GM15510 (cell line): Measurements from ENCODE around the gene RNU6-1.

Experiments used
- POLR2A ChIP-seq: IDR thresholded peaks from 3 replicates; pipeline ENCODE4 v1.6.1; 2011; ENCODE audit warnings: borderline replicate concordance; ENCODE audit not compliant: insufficient read length; ENCODE audit errors: extremely low read depth

Gene RNU6-1

DNA sequence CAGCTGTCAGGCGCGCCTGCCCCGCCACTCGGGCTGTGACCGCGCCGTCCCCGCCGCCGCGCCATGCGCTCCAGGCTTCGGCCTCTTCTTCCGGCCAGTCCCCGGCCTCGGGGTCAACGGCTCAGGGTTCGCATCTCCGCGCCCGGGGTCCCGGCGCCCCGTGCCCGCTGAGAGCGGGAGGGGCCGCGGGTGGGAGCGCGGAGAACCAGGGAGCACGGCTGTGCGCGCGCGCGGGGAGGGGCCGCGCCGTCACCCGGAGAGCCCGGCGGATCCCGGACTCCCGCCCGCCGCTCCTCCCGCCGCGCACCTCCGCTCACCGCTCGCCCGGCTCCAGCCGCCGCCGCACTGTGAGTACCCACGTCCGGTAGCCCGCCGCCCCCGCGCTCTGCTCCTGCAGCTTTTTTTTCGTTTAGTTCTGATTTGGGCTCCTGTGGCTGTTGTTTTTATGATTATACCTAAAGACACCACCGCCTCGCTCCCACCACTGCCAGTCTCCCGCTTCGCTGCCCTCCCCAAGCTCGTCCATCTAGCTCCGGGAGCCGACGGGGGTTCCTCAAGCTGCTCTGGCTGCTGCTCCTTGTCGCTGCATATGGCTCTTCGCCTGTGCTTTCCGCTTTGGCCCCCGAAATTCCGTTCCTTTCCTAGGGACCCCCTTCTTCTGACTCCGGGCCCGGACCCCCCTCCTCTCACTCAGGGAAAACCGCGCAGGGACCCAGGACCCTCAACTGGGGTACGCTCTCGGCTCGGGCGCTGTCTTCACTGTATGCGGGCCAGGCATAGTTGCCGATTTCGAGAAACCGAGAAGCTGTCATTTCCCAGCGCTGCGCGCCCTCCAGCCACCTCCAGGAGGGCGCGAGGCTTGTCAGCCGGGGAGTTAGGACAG, 16.3 kb downstream of the RNU6-1 start:
- TF ChIP-seq POLR2A = no peak

DNA sequence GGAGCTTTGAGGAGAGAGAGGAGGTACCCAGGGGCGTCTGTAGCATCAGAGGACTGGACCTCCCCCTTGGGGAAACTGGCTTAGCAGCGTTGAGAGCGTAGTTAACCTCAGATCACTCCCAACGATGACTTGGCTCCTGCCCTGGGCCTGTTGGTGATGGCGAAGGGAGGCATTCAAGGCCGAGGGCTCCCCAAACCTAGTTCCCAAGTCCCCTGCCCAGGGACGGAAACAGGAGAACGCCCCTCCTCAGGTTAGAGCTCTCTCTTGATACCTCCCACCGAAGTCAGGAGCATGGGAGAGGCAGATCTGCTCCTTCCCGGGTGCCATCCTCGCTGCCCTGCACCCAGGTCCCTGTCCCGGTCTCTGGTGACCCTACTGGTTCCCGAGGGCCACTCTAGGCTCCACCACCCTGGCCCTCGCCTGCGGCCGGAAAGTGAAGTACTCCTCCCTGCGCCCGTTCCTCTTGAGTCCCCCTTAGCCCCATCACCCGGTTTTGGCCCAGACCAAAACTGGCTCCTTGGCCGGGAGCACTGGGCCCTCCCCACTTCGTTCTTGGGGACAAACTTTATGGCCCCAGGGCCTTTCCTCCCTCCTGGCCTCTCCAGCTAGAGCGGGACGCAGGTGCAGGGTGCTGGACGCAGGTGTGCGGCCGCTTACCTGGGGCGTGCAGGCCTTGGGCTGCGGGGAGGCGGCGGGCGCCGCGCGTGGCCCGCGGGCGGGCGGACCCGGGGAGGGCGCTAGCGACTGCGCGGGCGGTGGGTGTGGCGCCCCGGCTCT, 17.1 kb downstream of the RNU6-1 start:
- TF ChIP-seq POLR2A = no peak

DNA sequence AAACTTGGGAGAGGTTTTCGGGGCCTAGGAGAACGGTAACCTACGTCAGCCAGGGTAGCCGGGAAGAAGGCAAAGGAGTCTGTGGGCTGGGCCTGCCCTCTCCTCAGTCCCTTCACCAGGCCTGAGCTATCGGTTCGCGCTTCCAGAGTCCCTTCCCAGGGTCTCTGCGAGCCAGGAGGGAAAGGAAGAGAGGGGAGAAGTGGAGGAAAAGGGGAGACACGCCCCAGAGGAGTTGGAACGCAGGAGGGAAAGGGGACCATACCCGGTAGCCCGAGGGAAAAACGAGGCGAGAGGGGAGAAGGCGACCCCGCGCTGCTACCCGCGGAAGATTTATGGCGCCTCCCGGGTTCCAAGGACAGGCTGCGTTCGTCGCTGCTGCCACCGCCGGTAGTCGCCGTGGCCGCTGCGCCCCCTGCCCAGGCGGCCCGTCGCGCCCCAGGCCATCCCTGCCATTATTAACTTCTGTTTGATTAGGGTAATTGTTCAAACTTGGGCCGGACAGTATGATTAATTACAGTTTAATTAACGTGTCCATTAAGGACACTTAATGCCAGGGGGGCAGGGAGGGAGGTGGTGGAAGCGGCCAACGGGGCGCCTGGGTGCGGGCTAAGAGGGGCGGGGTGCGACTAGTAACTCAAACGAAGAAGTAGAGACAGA, 17.9 kb downstream of the RNU6-1 start:
- no peak for TF ChIP-seq POLR2A

DNA sequence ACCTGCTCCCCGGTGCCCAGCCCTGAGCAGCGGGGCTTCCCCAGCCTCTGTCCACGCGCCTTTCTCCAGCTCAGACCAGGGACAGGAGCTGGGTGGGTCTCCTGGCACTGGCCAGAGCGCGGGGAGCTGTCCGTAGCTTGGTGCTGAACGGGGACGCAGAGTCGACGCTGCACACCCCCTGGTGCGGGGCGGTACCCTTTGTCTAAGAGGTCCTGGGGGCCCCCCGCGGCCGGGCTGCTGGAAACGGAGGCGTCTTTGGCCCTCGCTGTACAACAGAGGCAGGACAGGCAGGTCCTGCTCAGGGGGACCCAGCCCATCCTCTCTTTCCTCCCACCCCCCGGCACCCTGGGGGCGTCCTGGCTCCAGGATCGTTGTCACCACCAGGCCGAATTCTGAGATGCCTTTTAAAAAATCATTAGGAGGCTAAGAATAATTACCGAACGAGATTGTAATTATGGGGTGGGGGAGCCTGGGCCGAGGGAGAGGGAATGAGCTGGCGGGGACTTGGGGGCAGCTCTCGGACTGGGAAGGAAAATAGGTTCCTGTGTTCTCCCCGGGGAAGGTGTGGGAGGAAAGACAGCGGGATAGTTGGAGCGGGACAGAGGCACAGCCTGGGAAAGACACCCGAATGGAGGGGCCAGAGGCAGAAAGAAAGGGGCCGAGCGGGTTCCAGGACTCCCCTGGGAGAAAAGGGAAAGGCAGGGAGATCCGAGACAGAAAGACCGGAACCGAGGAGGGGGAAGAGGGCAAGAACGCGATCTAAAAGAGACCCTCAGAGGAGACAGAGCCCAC, 18.7 kb downstream of the RNU6-1 start:
- TF ChIP-seq POLR2A = no peak

DNA sequence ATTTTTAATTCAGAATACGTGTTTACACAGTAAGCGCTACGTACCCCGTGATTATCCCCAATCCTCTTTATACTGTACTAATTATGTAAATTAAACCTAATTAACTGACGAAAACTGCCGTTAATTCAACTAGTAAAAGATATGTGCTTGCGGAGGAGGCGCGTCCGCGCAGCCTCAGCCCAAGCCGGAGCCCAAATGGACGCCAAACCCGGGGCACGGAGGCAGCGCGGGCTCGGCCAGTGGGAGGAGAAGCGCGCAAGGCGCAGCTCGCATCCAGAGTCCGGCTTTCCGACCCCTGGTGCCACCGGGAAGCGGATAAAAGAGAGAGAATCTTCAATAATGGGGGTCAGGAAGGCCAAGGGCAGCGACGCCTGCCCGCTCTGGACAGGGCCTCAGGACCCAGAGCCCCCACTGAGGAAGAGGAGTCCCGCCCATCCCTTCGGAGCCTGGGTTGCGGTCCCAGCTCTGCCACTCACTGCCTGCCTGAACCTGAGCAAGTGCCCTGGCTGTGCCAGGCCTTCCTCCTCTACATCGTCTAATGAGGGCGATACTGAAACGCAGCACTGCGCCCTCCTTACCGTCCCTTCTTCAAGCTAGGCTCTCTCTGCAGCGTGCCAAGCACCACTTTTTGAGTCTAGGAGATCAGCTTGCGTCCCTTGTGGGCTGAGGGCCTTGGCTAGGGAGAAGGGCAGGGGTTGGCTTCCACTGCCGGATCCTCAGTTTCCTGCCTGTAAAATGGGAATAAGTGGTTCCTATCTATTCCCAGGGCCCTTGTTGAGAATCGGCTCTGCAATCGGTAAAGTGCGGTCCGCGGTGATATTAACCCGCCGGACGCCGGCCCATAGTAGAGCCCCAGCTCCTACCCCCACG, 19.5 kb downstream of the RNU6-1 start:
- no peak for TF ChIP-seq POLR2A

DNA sequence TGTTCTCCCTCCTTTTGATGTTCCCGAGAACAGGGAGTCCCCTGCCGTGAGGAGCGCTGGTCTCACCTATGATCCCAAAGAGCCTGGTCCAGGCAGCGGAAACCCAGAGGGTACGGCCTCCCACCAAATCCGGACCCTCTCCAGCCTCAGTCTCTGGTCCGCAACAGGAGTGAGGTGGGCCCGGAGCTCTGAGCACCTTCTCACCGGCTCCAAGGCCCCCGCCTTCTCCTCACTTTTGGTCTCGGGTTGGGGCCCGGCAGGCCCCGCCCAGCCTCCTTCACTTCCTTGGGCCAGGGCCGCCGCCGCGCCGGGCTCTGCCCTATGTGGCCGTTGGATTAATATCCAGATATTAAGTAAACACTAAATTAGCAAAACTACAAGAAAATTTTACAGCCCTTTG, 20.2 kb downstream of the RNU6-1 start:
- TF ChIP-seq POLR2A = no peak

DNA sequence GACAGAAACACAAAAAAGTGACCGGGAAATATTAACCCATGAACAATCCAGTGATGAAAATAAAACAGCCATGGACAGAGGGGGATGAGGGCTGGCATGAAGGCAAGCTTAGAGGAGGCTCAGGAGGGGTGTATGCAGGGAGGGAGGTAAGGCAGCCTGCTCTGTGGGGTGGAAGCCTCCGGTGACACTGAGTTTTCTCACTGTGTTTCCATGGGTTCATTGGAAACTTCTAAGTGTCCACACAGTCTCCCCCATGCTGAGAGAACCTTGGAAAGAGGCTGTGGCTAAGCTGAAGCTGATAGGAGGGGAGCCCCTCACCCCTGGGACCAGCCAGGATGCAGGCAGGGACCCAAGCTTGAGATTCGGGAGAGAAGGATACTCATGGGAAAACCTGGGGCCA, 21.4 kb downstream of the RNU6-1 start:
- no peak for TF ChIP-seq POLR2A

DNA sequence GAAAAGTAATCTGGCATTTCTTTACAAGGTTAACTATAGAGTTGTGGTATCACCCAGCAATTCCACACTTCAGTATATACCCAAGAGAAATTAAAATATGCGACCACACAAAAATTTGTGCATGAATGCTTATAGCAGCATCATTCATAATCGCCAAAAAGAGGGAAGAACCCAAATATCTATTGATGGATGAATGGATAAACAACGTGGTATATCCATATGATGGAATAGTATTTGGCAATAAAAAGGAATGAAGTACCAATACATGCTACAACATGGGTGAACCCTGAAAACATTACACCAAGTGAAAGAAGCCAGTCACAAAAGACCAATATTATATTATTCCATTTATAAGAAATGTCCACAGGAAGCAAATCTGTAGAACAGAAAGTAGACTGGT, 23.2 kb downstream of the RNU6-1 start:
- no peak for TF ChIP-seq POLR2A

DNA sequence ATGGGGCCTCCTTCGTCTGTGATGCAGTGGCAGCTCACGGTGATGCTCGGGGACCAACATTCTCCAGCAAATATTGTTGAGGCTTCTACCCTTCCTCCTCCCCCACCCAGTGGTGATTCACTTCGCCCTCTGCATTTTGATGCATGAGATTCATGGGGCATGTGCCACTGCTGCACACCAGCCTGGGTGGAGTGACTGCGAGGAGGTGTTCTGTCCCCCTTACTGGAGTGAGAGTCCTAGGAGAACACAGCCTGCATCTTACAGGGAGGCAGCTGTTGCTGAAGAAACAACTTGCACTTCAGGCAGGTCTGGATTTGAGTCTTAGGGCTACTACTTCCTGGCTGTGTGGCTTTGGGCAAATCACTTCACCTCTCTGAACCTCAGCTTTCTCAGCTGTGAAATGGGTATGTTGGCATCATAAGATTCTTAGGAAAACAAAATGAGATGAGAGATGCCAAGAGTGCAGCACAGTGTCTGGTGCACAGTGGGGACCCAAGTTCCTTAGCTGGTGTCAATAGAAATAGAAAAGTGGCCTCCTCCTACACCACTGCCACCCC, 24.7 kb downstream of the RNU6-1 start:
- no peak for TF ChIP-seq POLR2A

DNA sequence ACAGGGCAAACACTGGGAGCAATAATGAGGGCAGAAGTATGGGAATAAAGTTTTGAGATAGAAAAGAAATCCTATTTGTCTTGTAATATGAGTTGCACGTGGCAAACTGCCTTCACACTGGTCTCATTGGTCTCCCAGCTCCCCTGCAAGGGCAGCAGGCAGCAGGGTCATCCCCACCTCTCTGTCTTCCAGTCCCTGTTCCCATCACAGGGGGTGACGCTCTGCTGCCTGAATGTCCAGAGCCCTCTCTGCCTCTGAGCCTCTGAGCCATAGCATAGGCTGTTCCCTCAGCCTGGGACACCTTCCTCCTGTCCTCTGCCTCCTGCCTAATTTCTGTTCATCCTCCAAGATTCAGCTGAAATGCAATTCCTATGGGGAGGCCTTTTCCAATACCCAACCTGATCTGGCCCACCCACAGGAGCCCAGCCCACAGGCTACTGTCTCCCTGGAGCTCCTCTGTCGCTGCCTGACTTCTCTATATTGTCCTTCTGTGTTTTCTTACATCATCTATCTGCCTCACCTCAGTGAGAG, 26.7 kb downstream of the RNU6-1 start:
- TF ChIP-seq POLR2A = no peak

DNA sequence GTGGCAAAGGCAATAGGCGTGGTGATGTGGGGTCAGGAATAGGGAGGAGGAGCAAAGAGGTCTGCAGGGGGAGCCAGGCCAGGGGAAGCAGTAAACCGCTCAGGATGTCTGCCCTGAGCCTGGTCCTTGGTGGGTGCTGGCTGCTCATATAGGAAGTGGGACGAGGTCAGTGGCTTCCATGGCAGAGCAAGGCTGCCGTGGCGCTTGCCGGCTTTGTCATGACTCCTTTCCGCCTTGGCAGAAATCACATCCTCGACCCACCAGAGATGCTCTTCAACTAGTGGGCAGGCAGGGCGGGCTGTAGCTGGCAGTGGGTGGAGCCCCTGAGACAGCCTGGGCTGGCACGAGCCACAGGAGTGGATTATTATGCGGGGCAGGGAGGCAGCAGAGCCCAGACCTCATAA, 27.6 kb downstream of the RNU6-1 start:
- no peak for TF ChIP-seq POLR2A

DNA sequence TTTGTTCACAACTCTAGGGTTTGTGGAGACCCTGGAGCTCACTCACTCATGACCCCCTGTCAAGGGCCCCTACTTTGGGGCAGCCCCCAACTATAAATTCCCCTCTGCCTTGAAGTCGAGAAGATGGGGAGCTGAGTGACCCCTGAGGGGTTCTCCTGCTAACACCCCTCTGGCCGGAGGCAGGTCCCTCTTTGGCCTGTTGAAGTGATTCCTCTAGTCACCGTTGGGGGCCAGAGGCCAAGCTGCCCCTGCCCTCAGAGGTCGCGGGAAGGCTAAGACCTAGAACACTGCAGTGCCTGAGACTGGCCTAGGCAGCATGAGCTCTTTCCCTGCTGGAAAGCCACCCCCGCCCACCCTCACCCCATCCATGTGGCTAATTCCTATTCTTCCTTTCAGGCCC, 30.0 kb downstream of the RNU6-1 start:
- no peak for TF ChIP-seq POLR2A

DNA sequence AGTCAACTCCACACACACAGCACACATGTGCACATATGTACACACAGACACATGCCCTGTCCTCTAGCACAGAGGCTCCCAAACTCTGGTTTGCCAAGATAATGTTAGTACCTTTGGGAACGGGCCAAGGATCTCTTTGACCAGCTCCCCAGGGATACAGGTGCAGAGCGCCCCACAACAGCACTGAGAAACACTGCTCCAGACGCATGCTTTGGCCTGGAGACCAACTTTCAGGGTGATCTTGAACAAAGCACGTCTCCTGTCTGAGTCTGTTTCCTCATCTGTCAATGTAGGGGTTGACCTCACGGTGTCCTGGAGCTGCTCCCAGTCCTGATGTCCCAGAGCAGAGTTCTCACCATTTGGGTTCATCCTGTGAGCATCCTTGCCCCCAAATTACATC, 30.4 kb downstream of the RNU6-1 start:
- no peak for TF ChIP-seq POLR2A
